Activated T-helper 9 cell treated with anti-CD3 and anti-CD28 coated beads, Interleukin-2, amount 50 U/mL, for 16 hours (primary cell): ENCODE results near the gene DCAF11.

Source experiments
- DNase-seq: peaks from one replicate; pipeline ENCODE4 v3.0.0-alpha.2; 2020; ENCODE audit warnings: low read depth

The DCAF11 gene

DNA sequence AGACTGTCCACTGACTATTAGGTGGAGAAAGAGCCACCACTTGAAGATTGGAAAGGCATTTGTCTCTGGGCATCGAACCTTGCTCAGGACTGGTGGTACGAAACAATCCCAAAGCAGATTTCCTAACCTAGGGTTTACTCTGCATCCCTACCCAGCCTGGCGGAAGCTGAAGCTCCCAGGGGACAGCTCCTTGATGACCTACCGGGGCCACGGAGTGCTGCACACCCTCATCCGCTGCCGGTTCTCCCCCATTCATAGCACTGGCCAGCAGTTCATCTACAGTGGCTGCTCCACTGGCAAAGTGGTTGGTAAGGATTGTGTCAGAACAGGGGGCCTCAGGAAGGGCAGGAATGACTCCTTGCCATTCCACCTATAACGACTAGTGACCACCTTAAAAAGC lies 6.6 kb downstream of the DCAF11 start:
- no peak for DNase-seq

DNA sequence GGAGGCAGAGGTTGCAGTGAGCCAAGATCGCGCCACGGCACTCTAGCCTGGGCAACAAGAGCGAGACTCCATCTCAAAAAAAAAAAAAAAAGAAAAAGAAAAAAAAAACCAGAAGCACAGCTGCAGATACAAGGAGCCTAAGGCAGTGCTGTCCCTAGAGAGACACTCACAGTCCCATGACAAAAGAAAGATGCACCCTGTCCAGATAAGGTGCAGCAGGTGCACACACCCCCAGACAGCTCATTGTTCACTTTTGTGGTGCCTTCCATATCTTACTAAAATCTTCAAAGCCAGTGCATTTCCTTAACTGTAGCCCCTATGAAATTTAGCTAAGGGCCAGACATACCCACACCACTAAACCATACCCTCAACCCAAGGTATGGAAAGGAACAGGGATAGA lies 7.8 kb downstream of the DCAF11 start:
- no peak for DNase-seq

DNA sequence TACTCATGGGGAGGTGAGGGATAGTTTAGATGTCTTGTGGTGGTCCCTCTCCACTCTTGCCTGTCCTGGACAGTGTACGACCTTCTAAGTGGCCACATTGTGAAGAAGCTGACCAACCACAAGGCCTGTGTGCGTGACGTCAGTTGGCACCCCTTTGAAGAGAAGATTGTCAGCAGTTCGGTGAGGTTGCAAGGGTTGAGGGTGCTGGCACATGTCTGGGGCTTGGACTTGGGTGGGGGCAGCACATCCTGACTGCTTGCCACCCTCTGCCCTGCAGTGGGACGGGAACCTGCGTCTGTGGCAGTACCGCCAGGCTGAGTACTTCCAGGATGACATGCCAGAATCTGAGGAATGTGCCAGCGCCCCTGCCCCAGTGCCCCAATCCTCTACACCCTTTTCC lies 8.3 kb downstream of the DCAF11 start:
- no peak for DNase-seq

DNA sequence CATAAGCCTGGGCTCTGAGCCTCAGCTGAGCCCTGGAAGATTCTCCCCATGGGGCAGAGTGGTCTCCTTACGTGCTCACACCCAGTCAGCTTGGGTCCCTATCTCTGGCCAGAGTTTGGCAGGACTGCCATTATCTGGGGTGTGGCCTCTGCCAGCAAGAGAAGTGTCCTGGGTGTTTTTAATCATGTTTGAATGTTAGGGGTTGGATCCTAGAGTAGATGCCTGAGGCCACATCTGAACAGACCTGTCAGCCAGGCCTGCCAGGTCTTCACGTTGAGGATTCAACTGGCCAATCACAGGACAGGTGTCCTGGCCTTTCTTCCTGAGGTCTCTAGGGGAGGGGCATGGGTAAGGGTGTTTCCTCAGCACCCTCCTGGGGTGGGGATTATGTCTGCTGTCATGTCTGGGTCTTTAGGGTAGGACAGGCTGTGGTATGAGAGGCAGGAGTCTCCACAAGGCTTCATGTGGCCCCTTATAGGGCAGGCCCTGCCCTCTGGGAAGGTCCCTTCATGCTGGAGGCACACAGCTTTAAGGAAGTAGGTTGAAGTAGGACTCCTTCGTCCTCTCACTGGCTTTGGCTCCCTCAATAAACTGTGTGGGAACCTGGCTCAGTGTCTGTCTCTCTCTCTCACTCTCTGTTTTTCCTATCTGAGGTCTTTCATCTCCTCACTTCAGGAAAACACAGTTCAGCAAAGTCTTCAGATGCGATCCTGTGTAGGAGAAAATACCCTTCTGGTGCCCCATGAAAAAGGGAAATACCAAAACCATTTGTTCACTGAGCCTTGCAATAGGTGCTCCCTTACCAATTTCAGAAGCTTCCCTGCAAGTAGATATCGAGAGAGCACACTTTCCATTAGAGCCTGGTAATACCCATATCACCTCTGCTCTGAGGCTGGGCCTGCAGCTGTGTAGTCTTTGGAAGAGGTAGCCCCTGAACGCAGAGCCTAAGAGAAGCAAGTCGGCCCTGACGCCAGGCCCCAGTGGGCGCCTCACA lies 9.1 kb downstream of the DCAF11 start:
- DNase-seq: no peak

DNA sequence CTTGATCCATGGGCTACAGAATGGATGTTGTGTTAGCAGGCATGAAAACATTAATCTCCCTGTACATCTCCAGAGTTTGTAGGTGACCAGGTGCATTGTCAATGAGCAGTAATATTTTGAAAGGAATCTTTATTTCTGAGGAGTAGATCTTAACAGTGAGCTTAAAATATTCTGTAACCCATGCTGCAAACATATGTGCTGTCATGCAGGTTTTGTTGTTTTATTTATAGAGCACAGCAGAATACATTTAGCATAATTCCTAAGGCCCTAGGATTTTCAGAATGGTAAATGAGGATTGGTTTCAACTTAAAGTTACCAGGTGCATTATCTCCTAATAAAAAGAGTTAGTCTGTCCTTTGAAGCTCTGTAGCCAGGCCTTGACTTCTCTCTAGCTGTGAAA lies 12.4 kb downstream of the DCAF11 start:
- DNase-seq: no peak

DNA sequence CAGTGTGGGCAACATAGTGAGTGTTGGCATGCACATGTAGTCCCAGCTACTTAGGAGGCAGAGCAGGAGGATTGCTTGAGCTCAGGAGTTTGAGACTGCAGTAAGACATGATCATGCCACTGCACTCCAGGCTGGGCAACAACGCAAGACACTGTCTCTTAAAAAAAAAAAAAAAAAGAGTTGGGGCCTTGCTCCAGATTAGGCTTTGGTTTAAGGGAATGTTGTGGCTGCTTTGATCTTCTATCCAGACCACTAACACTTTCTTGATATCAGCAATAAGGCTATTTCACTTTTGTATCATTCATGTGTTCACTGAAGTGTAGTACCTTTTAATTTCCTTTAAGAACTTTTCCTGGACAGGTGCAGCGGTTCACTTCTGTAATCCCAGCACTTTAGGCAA lies 13.1 kb downstream of the DCAF11 start:
- no peak for DNase-seq

DNA sequence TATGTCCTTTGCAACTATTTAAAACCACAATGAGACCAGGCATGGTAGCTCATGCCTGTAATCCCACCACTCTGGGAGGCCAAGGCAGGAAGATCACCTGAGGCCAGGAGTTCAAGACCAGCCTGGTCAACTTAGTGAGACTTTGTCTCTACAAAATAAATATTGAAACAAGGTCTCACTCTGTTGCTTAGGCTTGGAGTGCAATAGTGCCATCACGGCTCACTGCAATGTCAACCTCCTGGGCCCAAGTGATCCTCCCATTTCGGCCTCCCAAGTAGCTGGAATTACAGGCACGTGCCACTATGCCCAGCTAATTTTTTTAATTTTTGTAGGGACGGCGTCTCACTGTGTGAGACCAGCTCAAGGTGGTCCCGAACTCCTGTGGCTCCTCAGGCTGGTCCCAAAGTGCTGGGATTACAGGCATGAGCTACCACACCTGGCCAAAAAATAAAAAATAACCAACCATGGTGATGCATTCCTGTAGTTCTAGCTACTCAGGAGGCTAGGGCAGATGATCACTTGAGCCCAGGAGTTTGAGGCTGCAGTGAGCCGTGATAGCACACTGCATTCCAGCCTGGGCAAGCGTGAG lies 14.9 kb downstream of the DCAF11 start:
- DNase-seq: no peak

DNA sequence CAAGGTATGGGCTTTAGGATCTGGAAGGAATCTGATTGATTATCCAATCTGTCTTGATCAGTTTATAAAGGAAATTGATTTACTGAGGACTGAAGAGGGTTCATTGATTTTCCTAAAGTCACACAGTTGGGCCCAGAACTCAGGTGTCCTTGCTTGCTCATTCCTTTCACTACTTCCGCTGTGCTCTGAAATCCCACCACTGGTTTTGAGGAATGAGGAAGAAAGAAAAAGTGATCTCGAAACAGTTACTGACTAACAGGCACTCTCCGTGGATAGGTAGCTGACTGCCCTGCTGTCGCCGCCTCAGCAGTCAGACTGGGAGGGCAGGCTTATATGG lies 15.8 kb downstream of the DCAF11 start, which contains the start of gene FITM1:
Gene FITM1 (plus strand): TSS at position 280 of the 337 bp plus-strand sequence. CDS start 905 bp downstream, outside the sequence.
- no peak for DNase-seq

DNA sequence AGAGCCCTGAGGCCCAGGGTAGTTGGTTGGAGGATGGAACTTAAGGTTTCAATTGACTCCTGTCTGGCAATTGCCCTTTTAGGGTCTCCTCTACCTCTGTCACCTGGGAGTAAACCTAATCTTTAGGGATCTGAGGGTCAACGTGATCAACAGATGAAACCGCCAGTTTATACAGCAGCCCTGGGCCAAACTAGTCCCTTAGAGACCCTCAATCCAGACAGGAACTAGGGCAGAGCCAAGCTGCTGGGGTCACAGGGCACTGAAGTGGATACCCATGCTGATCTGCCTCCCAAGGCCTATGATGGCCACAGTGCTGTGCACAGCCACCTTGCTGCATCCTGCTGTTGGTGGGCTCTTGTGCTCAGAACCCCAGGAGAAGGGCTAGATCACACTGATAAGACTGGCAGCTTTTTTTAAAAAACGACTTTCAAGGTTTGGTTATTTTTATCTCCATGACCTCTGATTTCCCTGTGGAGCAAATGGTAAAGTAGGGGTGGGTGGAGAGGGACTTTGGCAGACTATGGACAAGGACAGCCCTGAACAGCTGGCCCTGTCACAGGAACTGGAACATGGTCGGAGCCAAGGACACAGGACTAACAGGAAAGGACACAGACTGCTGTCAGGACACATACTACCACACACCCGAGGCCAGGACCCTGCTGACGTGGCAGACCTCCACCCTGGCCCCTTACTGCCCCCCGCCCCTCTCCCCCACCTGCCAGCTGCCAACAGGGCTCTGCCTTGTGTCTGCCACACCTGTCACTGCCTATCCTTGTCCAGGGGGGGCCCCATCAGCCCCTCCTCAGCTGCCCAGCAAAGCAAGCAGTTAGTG lies 16.4 kb downstream of the DCAF11 start:
- DNase-seq: no peak

DNA sequence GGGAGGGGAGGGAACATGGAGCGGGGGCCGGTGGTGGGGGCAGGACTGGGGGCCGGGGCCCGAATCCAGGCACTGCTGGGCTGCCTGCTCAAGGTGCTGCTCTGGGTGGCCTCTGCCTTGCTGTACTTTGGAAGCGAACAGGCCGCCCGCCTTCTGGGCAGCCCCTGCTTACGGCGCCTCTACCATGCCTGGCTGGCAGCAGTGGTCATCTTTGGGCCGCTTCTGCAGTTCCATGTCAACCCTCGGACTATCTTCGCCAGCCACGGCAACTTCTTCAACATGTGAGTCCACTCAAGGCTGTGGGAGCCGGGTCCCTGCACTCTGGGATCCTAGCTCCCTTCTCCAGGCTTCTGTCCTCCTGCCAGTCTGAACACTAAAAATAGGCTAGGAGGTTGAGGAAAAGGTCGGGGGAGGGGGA lies 17.0 kb downstream of the DCAF11 start:
- no peak for DNase-seq

DNA sequence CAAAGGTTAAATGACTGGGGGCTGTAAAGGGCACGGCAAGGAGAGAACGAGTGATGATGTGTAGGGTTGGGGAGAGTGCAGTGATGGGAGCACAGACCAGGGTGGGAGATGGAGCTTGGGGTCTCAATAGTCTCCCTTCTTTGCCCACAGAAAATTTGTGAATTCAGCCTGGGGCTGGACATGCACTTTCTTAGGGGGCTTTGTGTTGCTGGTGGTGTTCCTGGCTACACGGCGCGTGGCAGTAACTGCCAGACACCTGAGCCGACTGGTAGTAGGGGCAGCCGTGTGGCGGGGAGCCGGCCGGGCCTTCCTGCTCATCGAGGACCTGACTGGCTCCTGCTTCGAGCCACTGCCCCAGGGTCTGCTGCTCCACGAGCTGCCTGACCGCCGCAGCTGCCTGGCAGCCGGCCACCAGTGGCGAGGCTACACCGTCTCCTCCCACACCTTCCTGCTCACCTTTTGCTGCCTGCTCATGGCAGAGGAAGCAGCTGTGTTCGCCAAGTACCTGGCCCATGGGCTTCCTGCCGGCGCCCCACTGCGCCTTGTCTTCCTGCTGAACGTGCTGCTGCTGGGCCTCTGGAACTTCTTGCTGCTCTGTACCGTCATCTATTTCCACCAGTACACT lies 17.6 kb downstream of the DCAF11 start:
- no peak for DNase-seq

DNA sequence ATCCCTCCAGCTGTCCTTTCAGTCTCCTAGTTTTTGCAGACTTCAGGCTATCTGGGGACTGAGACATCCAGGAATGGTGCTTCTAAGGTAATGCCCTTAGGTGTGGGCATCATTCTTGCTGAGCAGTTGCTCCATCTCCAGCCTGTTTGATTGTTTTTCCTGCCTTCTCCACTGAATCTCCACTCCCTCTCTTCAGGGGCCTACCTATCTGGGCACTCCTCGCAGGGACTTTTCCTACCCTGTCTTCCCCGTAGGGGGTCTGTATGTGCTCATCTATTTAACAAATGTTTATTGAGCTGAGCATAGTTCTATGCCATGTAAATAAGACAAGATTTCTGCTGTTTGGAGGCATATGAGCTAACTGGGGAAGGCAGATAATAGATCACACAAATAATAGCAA lies 18.4 kb downstream of the DCAF11 start:
- DNase-seq: no peak

DNA sequence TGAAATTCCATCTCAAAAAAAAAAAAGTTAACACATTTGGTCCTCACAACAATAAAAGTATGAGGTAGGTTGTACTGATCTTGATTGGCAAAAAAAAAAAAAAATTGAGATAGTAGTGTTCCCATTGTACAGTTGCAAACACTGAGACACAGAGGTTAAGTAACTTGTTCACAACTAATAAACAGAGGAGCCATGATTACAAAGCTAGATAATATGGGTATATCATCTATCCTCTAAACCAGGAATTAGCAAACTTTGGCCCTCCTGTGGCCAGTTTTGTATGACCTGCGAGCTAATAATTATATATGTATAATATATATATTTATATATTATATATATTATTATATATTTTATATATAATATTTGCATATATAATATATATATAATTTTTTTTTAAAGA lies 19.2 kb downstream of the DCAF11 start:
- no peak for DNase-seq

DNA sequence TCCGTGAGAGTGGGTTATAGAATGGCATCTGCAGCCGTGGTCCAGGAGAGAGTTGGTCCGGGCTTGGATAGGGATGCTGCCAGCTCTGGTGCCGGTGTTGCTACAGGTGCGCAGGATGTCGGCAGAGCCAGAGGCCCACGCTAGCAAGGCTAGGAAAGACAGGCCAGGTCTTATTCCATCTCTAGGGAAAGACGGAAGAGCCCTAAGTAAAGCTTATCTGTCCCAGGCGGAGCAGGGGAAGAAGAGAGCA lies 20.9 kb downstream of the DCAF11 start:
- no peak for DNase-seq

DNA sequence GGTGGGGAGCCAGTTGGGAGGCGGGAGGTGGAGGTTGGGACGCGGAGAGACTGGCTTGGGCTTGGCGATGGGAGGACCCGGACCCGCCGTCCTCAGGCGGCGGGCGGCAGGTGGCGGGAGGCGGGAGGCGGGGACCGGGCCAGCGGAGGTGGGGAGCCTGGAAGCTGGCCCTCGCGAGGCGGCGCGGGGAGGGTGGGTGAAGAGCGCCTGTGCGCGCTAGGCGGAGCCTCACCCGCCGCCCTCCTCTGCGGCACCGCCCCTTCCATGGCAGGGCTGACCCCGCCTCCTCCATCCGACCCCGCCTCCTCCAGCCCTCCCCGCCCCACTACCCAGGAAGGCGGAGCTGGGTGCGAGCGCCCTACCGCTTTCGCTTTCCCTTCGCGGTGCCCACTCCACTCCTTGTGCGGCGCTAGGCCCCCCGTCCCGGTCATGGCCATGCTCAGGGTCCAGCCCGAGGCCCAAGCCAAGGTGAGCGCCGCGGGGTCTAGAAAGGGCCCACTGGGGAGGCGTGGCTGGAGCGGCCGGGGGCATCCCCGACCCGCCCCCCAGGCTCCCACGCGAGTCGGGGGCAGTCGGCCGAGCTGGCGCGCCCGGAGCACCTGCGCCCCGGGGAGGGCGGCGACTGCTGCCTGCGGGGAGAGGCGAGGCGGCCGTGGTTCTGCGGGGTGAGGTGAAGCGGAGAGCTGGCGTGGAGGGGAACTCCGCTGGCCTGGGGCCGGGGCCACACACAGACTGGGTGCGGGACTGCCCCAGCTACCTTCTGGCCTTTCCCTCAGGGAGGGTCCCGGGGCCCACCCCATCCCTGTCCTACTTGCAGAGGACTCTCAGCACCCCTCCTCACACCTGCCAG lies 21.5 kb downstream of the DCAF11 start, which contains the start of gene PSME1:
Gene PSME1 (plus strand): TSS at position 361 of the 850 bp plus-strand sequence. CDS start 69 bp downstream, at position 430.
- DNase-seq: peak; percentile 91

DNA sequence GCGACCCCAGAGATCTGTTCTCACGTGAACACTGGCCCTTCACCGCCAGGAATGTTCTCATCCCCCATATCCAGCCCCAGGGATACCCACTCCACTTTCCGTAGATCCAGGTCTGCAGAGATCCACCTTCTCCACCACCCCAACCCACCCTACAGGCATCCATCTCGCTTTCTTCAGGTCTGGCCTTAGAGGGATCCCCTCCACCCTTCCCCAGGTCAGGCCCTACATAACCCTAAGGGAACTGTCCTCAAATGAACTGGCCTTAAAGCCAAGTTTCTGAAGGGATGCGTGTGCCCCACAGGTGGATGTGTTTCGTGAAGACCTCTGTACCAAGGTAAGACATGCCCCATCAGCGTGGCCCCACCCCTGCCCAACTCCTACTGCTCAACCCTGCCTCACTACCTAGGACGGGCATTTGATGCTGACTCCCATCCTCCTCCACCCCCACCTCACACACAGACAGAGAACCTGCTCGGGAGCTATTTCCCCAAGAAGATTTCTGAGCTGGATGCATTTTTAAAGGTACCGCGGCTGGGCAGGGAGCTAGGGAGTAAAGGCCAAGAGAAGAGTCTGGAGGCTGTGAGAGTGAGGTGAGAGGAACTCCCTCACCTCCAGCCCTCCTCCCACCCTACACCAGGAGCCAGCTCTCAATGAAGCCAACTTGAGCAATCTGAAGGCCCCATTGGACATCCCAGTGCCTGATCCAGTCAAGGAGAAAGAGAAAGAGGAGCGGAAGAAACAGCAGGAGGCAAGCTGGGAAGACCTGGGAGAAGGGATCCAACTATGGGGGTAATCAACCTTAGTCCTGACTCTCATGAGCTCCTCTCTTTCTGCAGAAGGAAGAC lies 22.3 kb downstream of the DCAF11 start:
- no peak for DNase-seq

DNA sequence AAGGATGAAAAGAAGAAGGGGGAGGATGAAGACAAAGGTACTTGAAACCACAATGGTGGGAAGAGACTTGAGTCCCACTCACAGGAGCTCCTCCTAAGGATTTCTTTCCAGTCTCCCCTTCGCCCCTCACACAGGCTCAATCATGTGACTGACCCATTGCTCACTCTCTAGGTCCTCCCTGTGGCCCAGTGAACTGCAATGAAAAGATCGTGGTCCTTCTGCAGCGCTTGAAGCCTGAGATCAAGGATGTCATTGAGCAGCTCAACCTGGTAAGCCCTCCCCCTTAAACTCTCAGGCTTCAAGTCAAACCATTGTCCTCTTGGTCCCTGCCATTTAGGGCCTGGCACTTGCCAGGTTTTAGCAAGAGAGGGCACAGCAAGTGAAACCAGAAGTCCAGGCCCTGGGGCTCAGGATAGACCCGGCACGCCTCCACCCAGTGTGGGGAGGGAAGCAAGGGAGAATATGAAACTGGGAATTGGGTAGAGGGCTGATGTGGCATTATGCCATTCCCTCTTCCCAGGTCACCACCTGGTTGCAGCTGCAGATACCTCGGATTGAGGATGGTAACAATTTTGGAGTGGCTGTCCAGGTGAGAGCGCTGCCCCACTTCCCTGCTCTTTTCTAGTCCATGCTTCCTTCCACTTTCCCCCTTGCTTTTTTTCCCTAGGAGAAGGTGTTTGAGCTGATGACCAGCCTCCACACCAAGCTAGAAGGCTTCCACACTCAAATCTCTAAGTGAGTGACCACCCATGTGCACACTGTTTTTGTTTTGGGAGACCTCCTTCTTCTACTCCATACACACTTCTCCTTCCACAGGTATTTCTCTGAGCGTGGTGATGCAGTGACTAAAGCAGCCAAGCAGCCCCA lies 23.2 kb downstream of the DCAF11 start:
- DNase-seq: no peak

DNA sequence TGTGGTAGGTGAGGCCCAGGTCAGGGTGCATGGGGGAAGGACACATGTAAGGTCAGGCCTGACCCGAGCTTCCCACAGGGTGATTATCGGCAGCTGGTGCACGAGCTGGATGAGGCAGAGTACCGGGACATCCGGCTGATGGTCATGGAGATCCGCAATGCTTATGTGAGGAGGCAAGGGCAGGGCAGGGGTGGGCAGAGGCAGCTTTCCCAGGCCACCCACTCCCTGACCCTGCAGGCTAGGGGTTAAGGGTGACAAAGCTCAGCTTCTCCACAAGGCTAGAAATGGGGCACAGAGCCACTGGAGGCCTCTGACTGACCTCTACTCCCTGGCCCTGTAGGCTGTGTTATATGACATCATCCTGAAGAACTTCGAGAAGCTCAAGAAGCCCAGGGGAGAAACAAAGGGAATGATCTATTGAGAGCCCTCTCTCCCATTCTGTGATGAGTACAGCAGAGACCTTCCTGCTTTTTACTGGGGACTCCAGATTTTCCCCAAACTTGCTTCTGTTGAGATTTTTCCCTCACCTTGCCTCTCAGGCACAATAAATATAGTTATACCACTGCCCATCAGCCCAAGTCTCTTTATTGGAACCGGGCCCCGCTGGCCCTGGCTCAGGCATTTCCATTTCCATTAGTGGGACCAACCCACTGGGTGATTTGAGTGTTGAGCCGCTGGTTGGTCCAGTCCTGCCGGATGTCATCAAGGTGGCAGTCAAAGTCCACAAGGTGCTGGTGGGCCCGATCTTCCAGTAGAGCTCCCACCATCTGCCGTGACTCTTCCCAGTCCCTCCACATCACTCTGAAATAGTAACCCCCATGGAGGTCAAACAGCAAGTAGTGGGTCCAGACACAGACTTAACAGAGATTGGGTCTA lies 24.1 kb downstream of the DCAF11 start:
- no peak for DNase-seq
